ENCODE results near the gene CBX4.

DNA sequence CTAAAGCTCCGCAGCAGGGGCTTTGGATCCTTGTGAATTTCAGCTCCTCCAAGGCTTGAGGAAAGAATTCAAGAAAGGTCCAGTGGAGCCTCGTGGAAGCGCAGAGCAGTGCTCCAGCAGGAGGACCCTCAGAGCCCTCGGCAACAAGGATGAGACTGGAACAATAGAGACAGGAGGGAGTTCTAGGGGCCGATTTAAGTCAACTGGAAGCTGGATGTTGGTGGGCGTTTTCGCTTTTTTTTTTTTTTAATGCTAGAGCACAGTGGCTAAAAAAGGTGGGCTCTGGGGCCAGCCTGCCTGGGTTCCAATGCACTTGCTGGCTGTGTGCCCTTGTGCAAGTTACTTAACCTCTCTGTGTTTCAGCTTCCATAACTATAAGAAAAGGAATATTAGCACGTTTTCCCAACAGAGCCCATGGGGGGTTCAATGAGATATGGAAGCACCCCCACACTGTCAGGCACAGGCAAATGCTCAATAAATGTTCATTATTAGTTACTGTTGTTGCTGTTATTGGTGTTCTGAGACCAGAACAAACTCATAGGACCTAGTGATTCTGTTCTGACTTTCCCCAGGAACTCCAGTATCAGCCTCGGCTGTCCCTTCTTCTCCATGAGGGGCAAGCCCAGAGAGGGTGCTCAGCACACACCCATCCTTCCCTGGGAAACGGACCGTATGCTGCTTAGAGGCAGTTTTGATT lies 37.1 kb downstream of the CBX4 start:
- TF ChIP-seq, protein P1, sequence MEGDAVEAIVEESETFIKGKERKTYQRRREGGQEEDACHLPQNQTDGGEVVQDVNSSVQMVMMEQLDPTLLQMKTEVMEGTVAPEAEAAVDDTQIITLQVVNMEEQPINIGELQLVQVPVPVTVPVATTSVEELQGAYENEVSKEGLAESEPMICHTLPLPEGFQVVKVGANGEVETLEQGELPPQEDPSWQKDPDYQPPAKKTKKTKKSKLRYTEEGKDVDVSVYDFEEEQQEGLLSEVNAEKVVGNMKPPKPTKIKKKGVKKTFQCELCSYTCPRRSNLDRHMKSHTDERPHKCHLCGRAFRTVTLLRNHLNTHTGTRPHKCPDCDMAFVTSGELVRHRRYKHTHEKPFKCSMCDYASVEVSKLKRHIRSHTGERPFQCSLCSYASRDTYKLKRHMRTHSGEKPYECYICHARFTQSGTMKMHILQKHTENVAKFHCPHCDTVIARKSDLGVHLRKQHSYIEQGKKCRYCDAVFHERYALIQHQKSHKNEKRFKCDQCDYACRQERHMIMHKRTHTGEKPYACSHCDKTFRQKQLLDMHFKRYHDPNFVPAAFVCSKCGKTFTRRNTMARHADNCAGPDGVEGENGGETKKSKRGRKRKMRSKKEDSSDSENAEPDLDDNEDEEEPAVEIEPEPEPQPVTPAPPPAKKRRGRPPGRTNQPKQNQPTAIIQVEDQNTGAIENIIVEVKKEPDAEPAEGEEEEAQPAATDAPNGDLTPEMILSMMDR (IDR thresholded peaks at IDR 0.05): no peak
- TF ChIP-seq POLR2A (IDR thresholded peaks at IDR 0.05): no peak
